Measurements from ENCODE around the gene DPH5. TPM values are rescaled to one million over a fixed set of nuclear protein-coding genes. Genes with fewer than 3 reads are reported as not detected.
"Not testable (repeated sequence)": the region's sequence is repeated elsewhere in the genome, so short reads cannot be mapped to it uniquely, and the experiment has no call there.

The DPH5 gene
- total RNA-seq, 1 experiment from 2014 or later = 25.8 TPM

- BruUV-seq (replicated peaks) = no TSS peak
- intact Hi-C loops (cut with micrococcal nuclease; ENCODE audit: unreplicated experiment) = no loop called here
- Mint-ChIP-seq H3K4me3 (ENCODE audit: low read depth, unreplicated experiment) (no peak overlapping the region), H3K9me3 (ENCODE audit: low read depth, unreplicated experiment) (no peaks in the 10 kb centered on the region), H3K4me1 (ENCODE audit: low read depth, unreplicated experiment) (no peaks in the 10 kb centered on the region), H3K27ac (ENCODE audit: unreplicated experiment) (no peak overlapping the region), H3K36me3 (ENCODE audit: insufficient read depth, unreplicated experiment) (no peaks in the 10 kb centered on the region), H3K27me3 (ENCODE audit: unreplicated experiment) (no peaks in the 10 kb centered on the region)
- CTCF ChIA-PET = no interaction called here
- DNase-seq = no peak
- TF ChIP-seq CTCF (IDR thresholded peaks at IDR 0.05; ENCODE audit: unreplicated experiment) = no peak
Observed at GRCh38 chr1:100959502-100960060, 66.0 kb downstream of the DPH5 start.

GRCh38 chr1:100955322-100955721 lies 70.3 kb downstream of the DPH5 start:
- BruUV-seq (replicated peaks) = no TSS peak
- no peak for DNase-seq
- no peak for TF ChIP-seq CTCF (IDR thresholded peaks at IDR 0.05; ENCODE audit: unreplicated experiment)
- intact Hi-C loops (cut with micrococcal nuclease; ENCODE audit: unreplicated experiment) = no loop called here
- Mint-ChIP-seq H3K9me3 (ENCODE audit: low read depth, unreplicated experiment) (no peaks in the 10 kb centered on the region), H3K4me1 (ENCODE audit: low read depth, unreplicated experiment) (no peaks in the 10 kb centered on the region), H3K27me3 (ENCODE audit: unreplicated experiment) (no peaks in the 10 kb centered on the region), H3K36me3 (ENCODE audit: insufficient read depth, unreplicated experiment) (peaks cover 5% of the 10 kb centered on the region), H3K27ac (ENCODE audit: unreplicated experiment) (no peak overlapping the region), H3K4me3 (ENCODE audit: low read depth, unreplicated experiment) (no peak overlapping the region)
- CTCF ChIA-PET = no interaction called here

- Mint-ChIP-seq H3K4me1 (ENCODE audit: low read depth, unreplicated experiment) (peaks cover under 1% of the 10 kb centered on the region), H3K27me3 (ENCODE audit: unreplicated experiment) (no peaks in the 10 kb centered on the region), H3K36me3 (ENCODE audit: insufficient read depth, unreplicated experiment) (peaks cover 5% of the 10 kb centered on the region), H3K9me3 (ENCODE audit: low read depth, unreplicated experiment) (no peaks in the 10 kb centered on the region), H3K27ac (ENCODE audit: unreplicated experiment) (no peak overlapping the region), H3K4me3 (ENCODE audit: low read depth, unreplicated experiment) (no peak overlapping the region)
- CTCF ChIA-PET = no interaction called here
- intact Hi-C loops (cut with micrococcal nuclease; ENCODE audit: unreplicated experiment) = no loop called here
- BruUV-seq (replicated peaks) = no TSS peak
- no peak for TF ChIP-seq CTCF (IDR thresholded peaks at IDR 0.05; ENCODE audit: unreplicated experiment)
- no peak for DNase-seq
Observed at GRCh38 chr1:100953960-100954730, 71.4 kb downstream of the DPH5 start.

GRCh38 chr1:100952970-100953369 lies 72.6 kb downstream of the DPH5 start:
- CTCF ChIA-PET; H3K27me3 Mint-ChIP-seq (ENCODE audit: unreplicated experiment); intact Hi-C loops (cut with micrococcal nuclease; ENCODE audit: unreplicated experiment); H3K4me3 Mint-ChIP-seq (ENCODE audit: low read depth, unreplicated experiment); H3K9me3 Mint-ChIP-seq (ENCODE audit: low read depth, unreplicated experiment); H3K27ac Mint-ChIP-seq (ENCODE audit: unreplicated experiment); BruUV-seq (replicated peaks); DNase-seq: not testable (repeated sequence)
- Mint-ChIP-seq H3K36me3 (ENCODE audit: insufficient read depth, unreplicated experiment) (peaks cover 11% of the 10 kb centered on the region), H3K4me1 (ENCODE audit: low read depth, unreplicated experiment) (peaks cover 11% of the 10 kb centered on the region)
